K562 (cell line): ENCODE data around the gene CACNA1A. TPM values are rescaled to one million over a fixed set of nuclear protein-coding genes. Genes with fewer than 3 reads are reported as not detected.

Source experiments
- ATAC-seq: fragments of 200-7000 bp; cut with Tn5 transposase; 3 replicates; pipeline ENCODE4 v1.9.1; 2020; ENCODE audit warnings: moderate library complexity
- BruUV-seq: library from RNA; stranded (reverse); fragments of 400-500 nt; replicated peaks from 2 replicates; lab custom pipeline; 2021; lab: Mats Ljungman, UMichigan
- CTCF ChIA-PET: fragments of 300-600 bp; formaldehyde crosslinking; extraction: SDS; loops from one replicate; lab custom pipeline; 2021; ENCODE audit warnings: low intra/inter-chr PET ratio; lab: Yijun Ruan, JAX
- POLR2A ChIA-PET: fragments of 300-600, 350-650 bp; sonication (Branson Sonifier 250); formaldehyde crosslinking; extraction: SDS; loops from one replicate; lab custom pipeline; 2021; ENCODE audit warnings: antibody characterized with exemption, inconsistent platforms; lab: Yijun Ruan, JAX
- DNase-seq, 4 experiments: peaks; one replicate each; pipeline versions ENCODE4 v3.0.0 to v3.0.0-alpha.2; 2011 to 2018; ENCODE audit warnings: low spot score in 3 of 4, mixed read lengths in 3 of 4; ENCODE audit errors: extremely low read depth in 1 of 4
- FAIRE-seq: peaks from 2 replicates; lab custom pipeline; 2011; peaks lifted over from hg19 to GRCh38; lab: Jason Lieb, UNC
- H2AFZ ChIP-seq: 2 replicates; pipeline ENCODE4 v1.6.0; 2011; ENCODE audit warnings: low read depth, low read length, control low read depth, inconsistent platforms
- H3K27ac ChIP-seq: fragments of 200-600 bp; 3 replicates; pipeline ENCODE4 v1.8.0; 2011; ENCODE audit warnings: low read depth, mild to moderate bottlenecking, control low read depth, inconsistent platforms, low read length, moderate library complexity, mixed read lengths; ENCODE audit errors: extremely low read depth
- H3K27me3 ChIP-seq, 2 experiments: fragments of 300-600 bp in 1 of 2; 2 replicates in 1 of 2; 3 replicates in 1 of 2; pipeline versions ENCODE4 v1.6.0 to v1.8.0; 2011; ENCODE audit warnings: inconsistent platforms in 2 of 2, low read length in 2 of 2, mild to moderate bottlenecking in 1 of 2, mixed read lengths in 1 of 2, moderate library complexity in 1 of 2; ENCODE audit not compliant: control insufficient read depth in 2 of 2, insufficient read depth in 2 of 2
- H3K36me3 ChIP-seq: fragments of 300-600 bp; 3 replicates; pipeline ENCODE4 v1.8.0; 2011; ENCODE audit warnings: mild to moderate bottlenecking, low read length, inconsistent platforms; ENCODE audit not compliant: control insufficient read depth, insufficient read depth
- H3K4me1 ChIP-seq, 2 experiments: fragments of 200-600 bp in 1 of 2; replicated peaks in 1 of 2; 2 replicates in 1 of 2; 3 replicates in 1 of 2; pipeline versions ENCODE4 v1.5.1 to v1.8.0; 2011; ENCODE audit warnings: inconsistent platforms in 2 of 2, low read length in 2 of 2, mild to moderate bottlenecking in 1 of 2, mixed read lengths in 1 of 2, moderate library complexity in 1 of 2; ENCODE audit not compliant: control insufficient read depth in 2 of 2, insufficient read depth in 2 of 2
- H3K4me2 ChIP-seq: 2 replicates; pipeline ENCODE4 v1.6.1; 2011; ENCODE audit warnings: low read length, control low read depth, inconsistent platforms, mixed read lengths; ENCODE audit not compliant: insufficient read depth
- H3K4me3 ChIP-seq: fragments of 200-600 bp; sonication (generic), shearing (Covaris generic); 2 replicates; pipeline ENCODE4 v1.5.1; 2016; ENCODE audit warnings: control low read depth, inconsistent platforms
- H3K79me2 ChIP-seq: fragments of 200-600 bp; 3 replicates; pipeline ENCODE4 v1.8.0; 2011; ENCODE audit warnings: low read length, inconsistent platforms; ENCODE audit not compliant: control insufficient read depth, insufficient read depth
- H3K9ac ChIP-seq, 2 experiments: 2 replicates each; pipeline versions ENCODE4 v1.6.0 to v1.6.1; 2011; ENCODE audit warnings: low read depth in 2 of 2, low read length in 2 of 2, control low read depth in 1 of 2, inconsistent platforms in 1 of 2, mild to moderate bottlenecking in 1 of 2, mixed read lengths in 1 of 2; ENCODE audit not compliant: insufficient read depth in 1 of 2
- H3K9me1 ChIP-seq: one replicate; pipeline ENCODE4 v1.6.0; 2011; ENCODE audit warnings: inconsistent platforms, mild to moderate bottlenecking, low read length, moderate library complexity; ENCODE audit not compliant: control insufficient read depth, insufficient read depth
- H3K9me3 ChIP-seq: replicated peaks from 2 replicates; pipeline ENCODE4 v1.5.1; 2011; ENCODE audit warnings: low read depth, low read length, inconsistent platforms; ENCODE audit not compliant: control insufficient read depth, insufficient read depth
- H4K20me1 ChIP-seq: replicated peaks from 2 replicates; pipeline ENCODE4 v1.6.1; 2011; ENCODE audit warnings: low read length, inconsistent platforms, mixed read lengths; ENCODE audit not compliant: control insufficient read depth, insufficient read depth
- ARID1B ChIP-seq: fragments of 450-650 bp; IDR thresholded peaks from 2 replicates; pipeline ENCODE4 v1.6.1; 2016; ENCODE audit warnings: antibody characterized with exemption, mild to moderate bottlenecking, inconsistent platforms
- CREB1 ChIP-seq, 2 experiments: sonication (generic) in 1 of 2; formaldehyde crosslinking in 1 of 2; IDR thresholded peaks; 2 replicates each; pipeline versions ENCODE4 v1.6.1 to v1.8.0; 2012 to 2022; ENCODE audit warnings: inconsistent platforms in 1 of 2, mild to moderate bottlenecking in 1 of 2, missing genetic modification reagents in 1 of 2, moderate library complexity in 1 of 2
- ETV5 ChIP-seq: sonication (generic); formaldehyde crosslinking; IDR thresholded peaks from 2 replicates; pipeline ENCODE4 v1.4.0; 2020; ENCODE audit warnings: low read depth, mild to moderate bottlenecking, missing genetic modification reagents
- MCM3 ChIP-seq: fragments of 450-650 bp; IDR thresholded peaks from 2 replicates; pipeline ENCODE4 v1.6.1; 2016
- NEUROD1 ChIP-seq: fragments of 150-350 bp; IDR thresholded peaks from 2 replicates; pipeline ENCODE4 v1.6.1; 2014; ENCODE audit warnings: borderline replicate concordance, low read length, low read depth; ENCODE audit not compliant: partially characterized antibody
- NFXL1 ChIP-seq: fragments of 450-650 bp; formaldehyde crosslinking; IDR thresholded peaks from 2 replicates; pipeline ENCODE4 v1.4.0; 2021; ENCODE audit warnings: mild to moderate bottlenecking
- PHB ChIP-seq: fragments of 250-450 bp; sonication (Bioruptor Pico); IDR thresholded peaks from 2 replicates; pipeline ENCODE4 v1.5.0; 2021
- TAF7 ChIP-seq: fragments of 450-650 bp; IDR thresholded peaks from 2 replicates; pipeline ENCODE4 v1.6.1; 2016; ENCODE audit warnings: missing genetic modification characterization, missing compliant biosample characterization
- ZBED1 ChIP-seq: IDR thresholded peaks from 2 replicates; pipeline ENCODE4 v1.6.1; 2014
- ZKSCAN3 ChIP-seq: fragments of 250-450 bp; sonication (Bioruptor Pico); IDR thresholded peaks from 2 replicates; pipeline ENCODE4 v1.4.0; 2020
- WGBS: fragments of 100-300 bp; shearing (Covaris generic); methylation state at CpG from one replicate; pipeline ENCODE4 v1.1.6; 2016; ENCODE audit warnings: low coverage, mixed read lengths; ENCODE audit not compliant: insufficient coverage; ENCODE audit errors: missing lambda C conversion rate; 5-methylcytosine and 5-hydroxymethylcytosine counted together
- in situ Hi-C: fragments of 300-500 bp; cut with MboI; formaldehyde crosslinking; loops from 4 replicates; pipeline ENCODE4 v1.15.0; 2018; ENCODE audit warnings: inconsistent platforms, mixed read lengths
- intact Hi-C: fragments of 100-400 bp; cut with micrococcal nuclease; formaldehyde crosslinking; loops from 2 replicates; pipeline ENCODE4 v1.14.2; 2022
- polyA plus RNA-seq, 8 experiments: library from polyadenylated mRNA; depleted of rRNA in 4 of 8; stranded (reverse) in 5 of 8; unstranded in 3 of 8; fragments of >200 nt; fragmentation: Nextera tagmentation in 2 of 8; fragmentation: Illumina TruSeq in 1 of 8; extraction: Ambion mirVana in 2 of 8; extraction: Trizol in 1 of 8; gene quantifications; 2 replicates each; pipeline versions ENCODE4 v1.2.1 to v1.2.3, GENCODE V29; 2011 to 2014; ENCODE audit warnings: inconsistent platforms in 1 of 8, missing spikeins in 1 of 8
- total RNA-seq, 7 experiments: library from RNA; depleted of rRNA in 6 of 7; stranded (reverse); fragments of >200 nt in 6 of 7; fragmentation: Illumina TruSeq in 2 of 7; extraction: Trizol in 2 of 7; gene quantifications; 2 replicates each; pipeline versions ENCODE4 v1.2.1 to v1.2.3, GENCODE V29; 2011 to 2021; ENCODE audit warnings: low replicate concordance in 1 of 7
- TF ChIP-seq, protein P1 (sequence below): sonication (generic); formaldehyde crosslinking; IDR thresholded peaks from 2 replicates; pipeline ENCODE4 v1.8.0; 2022; ENCODE audit warnings: mild to moderate bottlenecking, missing genetic modification reagents
- TF ChIP-seq, protein P2 (sequence below): sonication (generic); formaldehyde crosslinking; IDR thresholded peaks from 2 replicates; pipeline ENCODE4 v1.8.0; 2023; ENCODE audit warnings: missing genetic modification reagents, mild to moderate bottlenecking, borderline replicate concordance
- TF ChIP-seq, protein P3 (sequence below), 2 experiments: fragments of 450-650 bp in 1 of 2; sonication (generic) in 1 of 2; formaldehyde crosslinking in 1 of 2; IDR thresholded peaks in 1 of 2; conservative IDR thresholded peaks in 1 of 2; 2 replicates each; pipeline versions ENCODE4 v1.6.1 to v1.8.1; 2016 to 2023; ENCODE audit warnings: mild to moderate bottlenecking in 2 of 2, moderate library complexity in 2 of 2, inconsistent platforms in 1 of 2, missing genetic modification reagents in 1 of 2
- TF ChIP-seq, protein P4 (sequence below): sonication (generic); formaldehyde crosslinking; IDR thresholded peaks from 2 replicates; pipeline ENCODE4 v1.4.0; 2020; ENCODE audit warnings: mild to moderate bottlenecking, missing genetic modification reagents

CACNA1A gene
- total and polyA plus RNA-seq, 9 of the 15 experiments (the other 6 are each of a cell fraction or from before 2014, with no cell fraction given): 0.03 to 0.20 (median 0.09) TPM; not detected in 1

DNA sequence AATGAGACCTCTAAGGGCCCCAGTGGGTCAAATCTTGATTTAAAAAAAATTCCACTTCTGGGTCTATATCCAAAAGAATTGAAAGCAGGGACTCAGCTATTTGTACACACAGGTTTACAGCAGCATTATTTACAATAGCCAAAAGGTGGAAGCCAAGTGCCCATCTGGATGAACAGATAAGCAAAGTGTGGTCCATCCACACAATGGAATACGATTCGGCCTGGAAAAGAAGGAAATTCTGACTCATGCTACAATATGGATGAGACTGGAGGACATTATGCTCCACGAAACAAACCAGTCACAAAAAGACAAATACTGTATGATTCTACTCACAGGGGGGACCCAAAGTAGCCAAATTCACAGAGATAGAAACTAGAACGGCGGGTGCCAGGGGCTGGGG is 76.7 kb downstream of the CACNA1A start:
- BruUV-seq: no TSS peak
- WGBS: 3% methylated on average over 5 of the region's 5 CpGs
- Histone ChIP-seq H3K9me1 (no peaks in the 10 kb centered on the region), H3K27me3 (peaks cover 0 to 5% of the 10 kb centered on the region in 2 experiments; a peak in 1 of 5 replicates), H4K20me1 (no peaks in the 10 kb centered on the region), H3K4me2 (no peak overlapping the region), H3K79me2 (no peaks in the 10 kb centered on the region), H3K4me1 (no peaks in the 10 kb centered on the region; a peak in 2 of 5 replicates), H3K4me3 (no peak overlapping the region), H3K36me3 (no peaks in the 10 kb centered on the region), H2AFZ (no peak overlapping the region), H3K9me3 (no peaks in the 10 kb centered on the region), H3K9ac (no peak overlapping the region), H3K27ac (no peak overlapping the region)
- POLR2A ChIA-PET: no interaction called here
- FAIRE-seq (no peak), DNase-seq (peak in 1 of 4 experiments; percentile 9), ATAC-seq (no peak)
- intact Hi-C loops: no loop called here
- CTCF ChIA-PET: interaction anchor here (4.2 to 4.8 kb wide), 2 partner anchors 63 to 152 kb away, joined by 34 to 53 read pairs; no protein-coding TSS in a partner anchor
- in situ Hi-C loops: loop anchor here (10.0 kb wide), 1 partner anchor 455 kb away; no protein-coding TSS in a partner anchor
- TF ChIP-seq ETV5 (no peak), NEUROD1 (no peak), NFXL1 (CRISPR knock-in tag) (no peak), CREB1 (IDR thresholded peaks at IDR 0.05) (no peak), CREB1 (CRISPR knock-in tag; IDR thresholded peaks at IDR 0.05) (no peak), ZKSCAN3 (CRISPR knock-in tag) (no peak), TAF7 (tag) (no peak), ARID1B (peak; percentile 31; the same call in 1 of the 2 replicates), PHB (no peak), ZBED1 (no peak), MCM3 (no peak)
- TF ChIP-seq, protein P1, sequence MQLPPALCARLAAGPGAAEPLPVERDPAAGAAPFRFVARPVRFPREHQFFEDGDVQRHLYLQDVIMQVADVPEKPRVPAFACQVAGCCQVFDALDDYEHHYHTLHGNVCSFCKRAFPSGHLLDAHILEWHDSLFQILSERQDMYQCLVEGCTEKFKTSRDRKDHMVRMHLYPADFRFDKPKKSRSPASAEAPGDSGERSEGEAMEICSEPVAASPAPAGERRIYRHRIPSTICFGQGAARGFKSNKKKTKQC (CRISPR knock-in tag): no peak
- TF ChIP-seq, protein P2, sequence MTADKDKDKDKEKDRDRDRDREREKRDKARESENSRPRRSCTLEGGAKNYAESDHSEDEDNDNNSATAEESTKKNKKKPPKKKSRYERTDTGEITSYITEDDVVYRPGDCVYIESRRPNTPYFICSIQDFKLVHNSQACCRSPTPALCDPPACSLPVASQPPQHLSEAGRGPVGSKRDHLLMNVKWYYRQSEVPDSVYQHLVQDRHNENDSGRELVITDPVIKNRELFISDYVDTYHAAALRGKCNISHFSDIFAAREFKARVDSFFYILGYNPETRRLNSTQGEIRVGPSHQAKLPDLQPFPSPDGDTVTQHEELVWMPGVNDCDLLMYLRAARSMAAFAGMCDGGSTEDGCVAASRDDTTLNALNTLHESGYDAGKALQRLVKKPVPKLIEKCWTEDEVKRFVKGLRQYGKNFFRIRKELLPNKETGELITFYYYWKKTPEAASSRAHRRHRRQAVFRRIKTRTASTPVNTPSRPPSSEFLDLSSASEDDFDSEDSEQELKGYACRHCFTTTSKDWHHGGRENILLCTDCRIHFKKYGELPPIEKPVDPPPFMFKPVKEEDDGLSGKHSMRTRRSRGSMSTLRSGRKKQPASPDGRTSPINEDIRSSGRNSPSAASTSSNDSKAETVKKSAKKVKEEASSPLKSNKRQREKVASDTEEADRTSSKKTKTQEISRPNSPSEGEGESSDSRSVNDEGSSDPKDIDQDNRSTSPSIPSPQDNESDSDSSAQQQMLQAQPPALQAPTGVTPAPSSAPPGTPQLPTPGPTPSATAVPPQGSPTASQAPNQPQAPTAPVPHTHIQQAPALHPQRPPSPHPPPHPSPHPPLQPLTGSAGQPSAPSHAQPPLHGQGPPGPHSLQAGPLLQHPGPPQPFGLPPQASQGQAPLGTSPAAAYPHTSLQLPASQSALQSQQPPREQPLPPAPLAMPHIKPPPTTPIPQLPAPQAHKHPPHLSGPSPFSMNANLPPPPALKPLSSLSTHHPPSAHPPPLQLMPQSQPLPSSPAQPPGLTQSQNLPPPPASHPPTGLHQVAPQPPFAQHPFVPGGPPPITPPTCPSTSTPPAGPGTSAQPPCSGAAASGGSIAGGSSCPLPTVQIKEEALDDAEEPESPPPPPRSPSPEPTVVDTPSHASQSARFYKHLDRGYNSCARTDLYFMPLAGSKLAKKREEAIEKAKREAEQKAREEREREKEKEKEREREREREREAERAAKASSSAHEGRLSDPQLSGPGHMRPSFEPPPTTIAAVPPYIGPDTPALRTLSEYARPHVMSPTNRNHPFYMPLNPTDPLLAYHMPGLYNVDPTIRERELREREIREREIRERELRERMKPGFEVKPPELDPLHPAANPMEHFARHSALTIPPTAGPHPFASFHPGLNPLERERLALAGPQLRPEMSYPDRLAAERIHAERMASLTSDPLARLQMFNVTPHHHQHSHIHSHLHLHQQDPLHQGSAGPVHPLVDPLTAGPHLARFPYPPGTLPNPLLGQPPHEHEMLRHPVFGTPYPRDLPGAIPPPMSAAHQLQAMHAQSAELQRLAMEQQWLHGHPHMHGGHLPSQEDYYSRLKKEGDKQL (CRISPR knock-in tag): no peak
- TF ChIP-seq, protein P3, sequence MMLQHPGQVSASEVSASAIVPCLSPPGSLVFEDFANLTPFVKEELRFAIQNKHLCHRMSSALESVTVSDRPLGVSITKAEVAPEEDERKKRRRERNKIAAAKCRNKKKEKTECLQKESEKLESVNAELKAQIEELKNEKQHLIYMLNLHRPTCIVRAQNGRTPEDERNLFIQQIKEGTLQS (IDR thresholded peaks at IDR 0.05): 0 out of 2 replicates have a peak, but pooled peaks have one; percentile 11
- TF ChIP-seq, protein P3 (CRISPR knock-in tag; conservative IDR thresholded peaks at IDR 0.05): no peak
- TF ChIP-seq, protein P4, sequence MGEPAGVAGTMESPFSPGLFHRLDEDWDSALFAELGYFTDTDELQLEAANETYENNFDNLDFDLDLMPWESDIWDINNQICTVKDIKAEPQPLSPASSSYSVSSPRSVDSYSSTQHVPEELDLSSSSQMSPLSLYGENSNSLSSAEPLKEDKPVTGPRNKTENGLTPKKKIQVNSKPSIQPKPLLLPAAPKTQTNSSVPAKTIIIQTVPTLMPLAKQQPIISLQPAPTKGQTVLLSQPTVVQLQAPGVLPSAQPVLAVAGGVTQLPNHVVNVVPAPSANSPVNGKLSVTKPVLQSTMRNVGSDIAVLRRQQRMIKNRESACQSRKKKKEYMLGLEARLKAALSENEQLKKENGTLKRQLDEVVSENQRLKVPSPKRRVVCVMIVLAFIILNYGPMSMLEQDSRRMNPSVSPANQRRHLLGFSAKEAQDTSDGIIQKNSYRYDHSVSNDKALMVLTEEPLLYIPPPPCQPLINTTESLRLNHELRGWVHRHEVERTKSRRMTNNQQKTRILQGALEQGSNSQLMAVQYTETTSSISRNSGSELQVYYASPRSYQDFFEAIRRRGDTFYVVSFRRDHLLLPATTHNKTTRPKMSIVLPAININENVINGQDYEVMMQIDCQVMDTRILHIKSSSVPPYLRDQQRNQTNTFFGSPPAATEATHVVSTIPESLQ (CRISPR knock-in tag): no peak
